HG02588 (cell line): ENCODE measurements around the gene CDR2.
"Not testable (repeated sequence)": the region's sequence is repeated elsewhere in the genome, so short reads cannot be mapped to it uniquely, and the experiment has no call there.

ENCODE experiments used
- ATAC-seq: cut with Tn5 transposase; IDR thresholded peaks from one replicate; pipeline ENCODE4 v1.9.1; 2021; ENCODE audit warnings: mild to moderate bottlenecking, moderate library complexity; ENCODE audit not compliant: unreplicated experiment

CDR2 gene

GRCh38 chr16:22353191-22353919 is 21.1 kb downstream of the CDR2 start:
- no peak for ATAC-seq

GRCh38 chr16:22352723-22353122 is 21.7 kb downstream of the CDR2 start:
- ATAC-seq = no peak

- no peak for ATAC-seq
Measured at GRCh38 chr16:22352140-22352539, 22.3 kb downstream of the CDR2 start.

- ATAC-seq = not testable (repeated sequence)
Measured at GRCh38 chr16:22351017-22351416, 23.4 kb downstream of the CDR2 start.

- no peak for ATAC-seq
Measured at GRCh38 chr16:22348291-22348690, 26.1 kb downstream of the CDR2 start.

- ATAC-seq = no peak
Measured at GRCh38 chr16:22347100-22347820, 27.2 kb downstream of the CDR2 start.

- no peak for ATAC-seq
Measured at GRCh38 chr16:22346483-22346882, 27.9 kb downstream of the CDR2 start.

- no peak for ATAC-seq
Measured at GRCh38 chr16:22342082-22342481, 32.3 kb downstream of the CDR2 start.

- ATAC-seq = no peak
Measured at GRCh38 chr16:22340945-22341344, 33.5 kb downstream of the CDR2 start.

GRCh38 chr16:22337849-22338635 is 36.4 kb downstream of the CDR2 start:
- ATAC-seq = no peak

- no peak for ATAC-seq
Measured at GRCh38 chr16:22337045-22337444, 37.4 kb downstream of the CDR2 start.

GRCh38 chr16:22336581-22336980 is 37.8 kb downstream of the CDR2 start:
- ATAC-seq = no peak

GRCh38 chr16:22335668-22336246 is 38.7 kb downstream of the CDR2 start:
- ATAC-seq = no peak

GRCh38 chr16:22333457-22333994 is 40.9 kb downstream of the CDR2 start:
- ATAC-seq = no peak

- no peak for ATAC-seq
Measured at GRCh38 chr16:22330326-22330725, 44.1 kb downstream of the CDR2 start.

- ATAC-seq = no peak
Measured at GRCh38 chr16:22329199-22329695, 45.2 kb downstream of the CDR2 start.

GRCh38 chr16:22328081-22328725 is 46.2 kb downstream of the CDR2 start:
- no peak for ATAC-seq

- ATAC-seq = no peak
Measured at GRCh38 chr16:22327446-22327775, 47.0 kb downstream of the CDR2 start.

GRCh38 chr16:22326771-22327445 is 47.5 kb downstream of the CDR2 start:
- ATAC-seq = no peak

GRCh38 chr16:22326369-22326652 is 48.1 kb downstream of the CDR2 start:
- ATAC-seq = no peak
